NCI-H1092 (cell line): ENCODE results near the gene FAM187B.

Experiments
- DNase-seq: peaks from one replicate; lab custom pipeline; 2025; lab: John Stamatoyannopoulos, UW

The FAM187B gene

GRCh38 chr19:35178701-35179100 is 49.8 kb downstream of the FAM187B start:
- no peak for DNase-seq

GRCh38 chr19:35177377-35178274 is 50.9 kb downstream of the FAM187B start:
- DNase-seq: no peak

GRCh38 chr19:35176181-35176570 is 52.4 kb downstream of the FAM187B start:
- no peak for DNase-seq
